H1 (cell line): ENCODE measurements around the gene OR52N5. TPM values are rescaled to one million over a fixed set of nuclear protein-coding genes. Genes with fewer than 3 reads are reported as not detected.
A peak's percentile ranks its signal among the peaks of the same experiment; 100 is the strongest.

Experiments used
- CTCF ChIA-PET: fragments of 300-600 bp; sonication (Branson Sonifier 250); formaldehyde crosslinking; loops from one replicate; lab custom pipeline; 2021; ENCODE audit not compliant: partially characterized antibody; lab: Charles Lee
- POLR2A ChIA-PET: fragments of 300-600 bp; sonication (Branson Sonifier 250); formaldehyde crosslinking; loops from one replicate; lab custom pipeline; 2021; ENCODE audit warnings: inconsistent platforms; ENCODE audit not compliant: partially characterized antibody; lab: Charles Lee
- DNase-seq, 2 experiments: peaks; one replicate each; pipeline versions ENCODE4 v3.0.0 to v3.0.0-alpha.2; 2010 to 2022; ENCODE audit warnings: low spot score in 2 of 2, low read depth in 1 of 2, mixed read lengths in 1 of 2
- FAIRE-seq: peaks from 2 replicates; lab custom pipeline; 2011; peaks lifted over from hg19 to GRCh38; lab: Jason Lieb, UNC
- H2AFZ ChIP-seq: 2 replicates; pipeline ENCODE4 v1.8.1; 2012; ENCODE audit warnings: low read length, inconsistent platforms
- H2AK5ac ChIP-seq: 2 replicates; pipeline ENCODE4 v1.6.1; 2013; ENCODE audit warnings: low read depth, low read length
- H2BK120ac ChIP-seq: replicated peaks from 2 replicates; pipeline ENCODE3; 2013; ENCODE audit warnings: low read depth, low read length, inconsistent platforms
- H2BK12ac ChIP-seq: 2 replicates; pipeline ENCODE4 v1.6.1; 2013; ENCODE audit warnings: low read depth, low read length
- H2BK15ac ChIP-seq: 2 replicates; pipeline ENCODE4 v1.6.1; 2013; ENCODE audit warnings: low read length
- H2BK20ac ChIP-seq: 2 replicates; pipeline ENCODE4 v1.6.1; 2013; ENCODE audit warnings: low read length
- H2BK5ac ChIP-seq: 2 replicates; pipeline ENCODE4 v1.6.1; 2013; ENCODE audit warnings: low read depth, low read length
- H3K14ac ChIP-seq: 2 replicates; pipeline ENCODE4 v1.6.1; 2013; ENCODE audit warnings: inconsistent platforms; ENCODE audit not compliant: insufficient read length
- H3K18ac ChIP-seq: 2 replicates; pipeline ENCODE4 v1.6.1; 2013; ENCODE audit warnings: low read length; ENCODE audit errors: extremely low read depth
- H3K23ac ChIP-seq: 2 replicates; pipeline ENCODE4 v1.6.1; 2013; ENCODE audit warnings: inconsistent platforms; ENCODE audit not compliant: insufficient read length
- H3K23me2 ChIP-seq: 2 replicates; pipeline ENCODE4 v1.6.1; 2013; ENCODE audit warnings: low read depth, low read length
- H3K27ac ChIP-seq: 2 replicates; pipeline ENCODE4 v1.6.1; 2011; ENCODE audit warnings: low read depth, low read length, inconsistent platforms
- H3K27me3 ChIP-seq, 4 experiments: replicated peaks in 1 of 4; 1 replicate in 1 of 4; 2 replicates in 3 of 4; pipeline versions ENCODE4 v1.6.1 to v1.8.1; 2011 to 2013; ENCODE audit warnings: low read length in 3 of 4, mild to moderate bottlenecking in 3 of 4, inconsistent platforms in 2 of 4, mixed read lengths in 2 of 4, moderate library complexity in 1 of 4; ENCODE audit not compliant: control insufficient read depth in 3 of 4, insufficient read depth in 3 of 4; ENCODE audit errors: extremely low read depth in 1 of 4
- H3K36me3 ChIP-seq, 4 experiments: 2 replicates each; pipeline versions ENCODE4 v1.6.1 to v1.8.1; 2011 to 2013; ENCODE audit warnings: mild to moderate bottlenecking in 4 of 4, low read length in 3 of 4, moderate library complexity in 2 of 4, control low read depth in 1 of 4, inconsistent platforms in 1 of 4; ENCODE audit not compliant: insufficient read depth in 4 of 4, control insufficient read depth in 2 of 4
- H3K4ac ChIP-seq: replicated peaks from 2 replicates; pipeline ENCODE3; 2013; ENCODE audit warnings: low read length, low read depth, mixed read lengths, inconsistent platforms; ENCODE audit not compliant: insufficient read length
- H3K4me1 ChIP-seq, 4 experiments: replicated peaks in 1 of 4; 1 replicate in 1 of 4; 2 replicates in 3 of 4; pipeline versions ENCODE4 v1.6.1 to v1.8.1; 2011 to 2013; ENCODE audit warnings: low read length in 3 of 4, inconsistent platforms in 2 of 4, mixed read lengths in 1 of 4; ENCODE audit not compliant: insufficient read depth in 4 of 4, control insufficient read depth in 3 of 4
- H3K4me2 ChIP-seq, 2 experiments: 2 replicates each; pipeline versions ENCODE4 v1.6.1 to v1.8.1; 2011 to 2013; ENCODE audit warnings: low read depth in 2 of 2, low read length in 2 of 2, control low read depth in 1 of 2, inconsistent platforms in 1 of 2, mild to moderate bottlenecking in 1 of 2; ENCODE audit not compliant: insufficient read depth in 1 of 2
- H3K4me3 ChIP-seq, 4 experiments: fragments of 200-600, 300-600 bp in 1 of 4; sonication (generic), shearing (Covaris generic), sonication (Bioruptor Twin) in 1 of 4; 2 replicates each; pipeline versions ENCODE4 v1.5.1 to v1.8.1; 2011 to 2016; ENCODE audit warnings: low read length in 4 of 4, low read depth in 3 of 4, control low read depth in 2 of 4, inconsistent platforms in 2 of 4, mild to moderate bottlenecking in 2 of 4, mixed read lengths in 1 of 4, moderate library complexity in 1 of 4; ENCODE audit not compliant: insufficient read depth in 2 of 4; ENCODE audit errors: extremely low read depth in 1 of 4
- H3K56ac ChIP-seq: replicated peaks from 2 replicates; pipeline ENCODE3; 2013; ENCODE audit warnings: low read depth, mild to moderate bottlenecking, mixed read lengths, low read length, inconsistent platforms; ENCODE audit not compliant: insufficient read length
- H3K79me1 ChIP-seq: 2 replicates; pipeline ENCODE4 v1.6.1; 2013; ENCODE audit warnings: low read depth, low read length, control low read depth
- H3K79me2 ChIP-seq, 2 experiments: 2 replicates each; pipeline versions ENCODE4 v1.6.1 to v1.8.1; 2012 to 2013; ENCODE audit warnings: low read length in 2 of 2, mild to moderate bottlenecking in 2 of 2, inconsistent platforms in 1 of 2; ENCODE audit not compliant: insufficient read depth in 2 of 2, control insufficient read depth in 1 of 2
- H3K9ac ChIP-seq, 4 experiments: replicated peaks in 1 of 4; 1 replicate in 1 of 4; 2 replicates in 3 of 4; pipeline versions ENCODE4 v1.6.1 to v1.8.1; 2011 to 2013; ENCODE audit warnings: low read depth in 3 of 4, low read length in 3 of 4, control low read depth in 2 of 4, mild to moderate bottlenecking in 2 of 4, moderate library complexity in 2 of 4, inconsistent platforms in 1 of 4; ENCODE audit errors: extremely low read depth in 1 of 4
- H3K9me3 ChIP-seq, 2 experiments: 2 replicates each; pipeline versions ENCODE4 v1.6.1 to v1.8.1; 2012 to 2013; ENCODE audit warnings: mild to moderate bottlenecking in 2 of 2, moderate library complexity in 2 of 2, control low read depth in 1 of 2, inconsistent platforms in 1 of 2, low read depth in 1 of 2, low read length in 1 of 2, mixed read lengths in 1 of 2; ENCODE audit not compliant: insufficient read depth in 2 of 2
- H4K20me1 ChIP-seq, 2 experiments: replicated peaks in 1 of 2; 2 replicates each; pipeline versions ENCODE3 to v1.8.1; 2011 to 2013; ENCODE audit warnings: inconsistent platforms in 2 of 2, low read length in 2 of 2, mild to moderate bottlenecking in 1 of 2; ENCODE audit not compliant: insufficient read depth in 2 of 2, control insufficient read depth in 1 of 2
- H4K5ac ChIP-seq: 2 replicates; pipeline ENCODE4 v1.6.1; 2013; ENCODE audit warnings: low read length, low read depth, mixed read lengths, inconsistent platforms; ENCODE audit not compliant: insufficient read length
- H4K8ac ChIP-seq: 2 replicates; pipeline ENCODE4 v1.8.0; 2013; ENCODE audit warnings: mild to moderate bottlenecking, moderate library complexity, low read length, inconsistent platforms; ENCODE audit not compliant: insufficient read depth; ENCODE audit errors: extremely low read depth
- H4K91ac ChIP-seq: replicated peaks from 2 replicates; pipeline ENCODE3; 2013; ENCODE audit warnings: low read length, mixed read lengths, inconsistent platforms; ENCODE audit not compliant: insufficient read length
- BCL11A ChIP-seq, 2 experiments: IDR thresholded peaks; one replicate each; pipeline ENCODE4 v1.6.1; 2011; ENCODE audit warnings: low read depth in 2 of 2, low read length in 2 of 2, mild to moderate bottlenecking in 2 of 2
- CHD1 ChIP-seq: IDR thresholded peaks from 2 replicates; pipeline ENCODE4 v1.6.1; 2012; ENCODE audit warnings: low read depth, low read length, improper control_type of control experiment
- CHD2 ChIP-seq: IDR thresholded peaks from 2 replicates; pipeline ENCODE4 v1.6.1; 2012; ENCODE audit warnings: low read length, improper control_type of control experiment
- CTBP2 ChIP-seq: IDR thresholded peaks from 2 replicates; pipeline ENCODE4 v1.7.0; 2011; ENCODE audit warnings: borderline replicate concordance, mild to moderate bottlenecking, moderate library complexity, mixed read lengths, low read length; ENCODE audit not compliant: insufficient read depth, insufficient read length
- FOSL1 ChIP-seq: IDR thresholded peaks from 2 replicates; pipeline ENCODE4 v1.6.1; 2011; ENCODE audit warnings: mild to moderate bottlenecking, low read depth, low read length, moderate library complexity; ENCODE audit not compliant: insufficient read depth
- HDAC6 ChIP-seq: IDR thresholded peaks from one replicate; pipeline ENCODE4 v1.7.1; 2012; ENCODE audit warnings: low read depth, mild to moderate bottlenecking, inconsistent platforms, low read length, moderate library complexity
- NANOG ChIP-seq: IDR thresholded peaks from 2 replicates; pipeline ENCODE4 v1.6.1; 2011; ENCODE audit warnings: low read length, low read depth, mild to moderate bottlenecking, inconsistent platforms; ENCODE audit not compliant: insufficient read depth, poor library complexity, severe bottlenecking
- POLR2A ChIP-seq, 2 experiments: IDR thresholded peaks; 1 replicate in 1 of 2; 2 replicates in 1 of 2; pipeline ENCODE4 v1.6.1; 2011; ENCODE audit warnings: low read depth in 2 of 2, low read length in 2 of 2, mild to moderate bottlenecking in 2 of 2; ENCODE audit errors: control extremely low read depth in 1 of 2
- RXRA ChIP-seq: IDR thresholded peaks from 2 replicates; pipeline ENCODE4 v1.6.1; 2011; ENCODE audit warnings: low read depth, mild to moderate bottlenecking, low read length, moderate library complexity; ENCODE audit not compliant: insufficient read depth
- SIX5 ChIP-seq: IDR thresholded peaks from 2 replicates; pipeline ENCODE4 v1.6.1; 2011; ENCODE audit warnings: mild to moderate bottlenecking, low read depth, low read length
- SP2 ChIP-seq: IDR thresholded peaks from 2 replicates; pipeline ENCODE4 v1.6.1; 2012; ENCODE audit warnings: mild to moderate bottlenecking, low read length, inconsistent platforms
- SP4 ChIP-seq: IDR thresholded peaks from 2 replicates; pipeline ENCODE4 v1.6.1; 2012; ENCODE audit warnings: low read length, inconsistent platforms
- SRF ChIP-seq: IDR thresholded peaks from 2 replicates; pipeline ENCODE4 v1.6.1; 2011; ENCODE audit warnings: mild to moderate bottlenecking, low read depth, low read length, moderate library complexity
- TAF1 ChIP-seq: IDR thresholded peaks from 2 replicates; pipeline ENCODE4 v1.6.1; 2011; ENCODE audit warnings: mild to moderate bottlenecking, low read depth, low read length
- TBP ChIP-seq: IDR thresholded peaks from 2 replicates; pipeline ENCODE4 v1.6.1; 2011; ENCODE audit warnings: low read depth, low read length, improper control_type of control experiment
- WGBS, 2 experiments: shearing (Covaris generic) in 1 of 2; methylation state at CpG; one replicate each; pipeline versions ENCODE4 v1.1.6 to v1.1.7; 2013 to 2015; ENCODE audit warnings: low lambda C conversion rate in 2 of 2, mixed read lengths in 2 of 2, inconsistent platforms in 1 of 2, low coverage in 1 of 2, missing lambda C conversion rate in 1 of 2; ENCODE audit not compliant: insufficient replicate concordance in 2 of 2, insufficient coverage in 1 of 2, insufficient read length in 1 of 2; ENCODE audit errors: extremely low coverage in 1 of 2, missing lambda C conversion rate in 1 of 2; 5-methylcytosine and 5-hydroxymethylcytosine counted together
- polyA plus RNA-seq, 7 experiments: library from polyadenylated mRNA; depleted of rRNA in 3 of 7; stranded (reverse) in 5 of 7; unstranded in 2 of 7; fragments of >200 nt in 5 of 7; fragments of 200-250 nt in 2 of 7; gene quantifications; 1 replicate in 5 of 7; 2 replicates in 1 of 7; 4 replicates in 1 of 7; pipeline versions ENCODE4 v1.2.1 to v1.2.3, GENCODE V29; 2011 to 2013; ENCODE audit warnings: missing spikeins in 2 of 7, mixed read lengths in 2 of 7
- total RNA-seq: library from RNA; stranded (reverse); fragmentation: NEBNext Ultra II Directional; extraction: Animal tissue kit (Norgen Biotek cat#: 25700); gene quantifications from 2 replicates; pipeline ENCODE4 v1.2.1, GENCODE V29; 2021

OR52N5 gene
- total and polyA plus RNA-seq, 2 of the 8 experiments (the other 6 are each of a cell fraction or from before 2014, with no cell fraction given), result 0.12 TPM; not detected in 1

GRCh38 chr11:5831196-5831829, 48.2 kb upstream of the OR52N5 start:
- Histone ChIP-seq H3K9ac (no peak overlapping the region), H2AK5ac (no peak overlapping the region), H2BK5ac (no peak overlapping the region; the same call in 1 of the 2 replicates), H3K56ac (no peak overlapping the region), H2BK20ac (no peak overlapping the region; the same call in 1 of the 2 replicates), H3K14ac (no peak overlapping the region), H3K27ac (no peak overlapping the region), H3K9me3 (no peaks in the 10 kb centered on the region), H4K8ac (no peak overlapping the region), H4K91ac (no peak overlapping the region), H2BK15ac (no peak overlapping the region; the same call in 1 of the 2 replicates), H2AFZ (peak overlapping the region; percentile 89), H3K23me2 (no peaks in the 10 kb centered on the region), H3K36me3 (no peaks in the 10 kb centered on the region), H3K27me3 (no peaks in the 10 kb centered on the region), H3K18ac (no peak overlapping the region; the same call in 1 of the 2 replicates), H3K79me1 (no peaks in the 10 kb centered on the region), H2BK12ac (0 out of 2 replicates have a peak overlapping the region, but pooled peaks have one; percentile 17), H3K4me2 (no peak overlapping the region; a peak in 1 of 4 replicates), H3K4me1 (no peaks in the 10 kb centered on the region), H2BK120ac (no peak overlapping the region), H4K5ac (no peak overlapping the region), H3K79me2 (no peaks in the 10 kb centered on the region), H3K4ac (no peak overlapping the region), H3K23ac (no peak overlapping the region), H3K4me3 (no peak overlapping the region), H4K20me1 (no peaks in the 10 kb centered on the region)
- ChIA-PET POLR2A (no interaction called here), CTCF (interaction anchor here (0.6 to 1.2 kb wide), 3 partner anchors 22 to 882 kb away, joined by 3 read pairs; no protein-coding TSS in a partner anchor)
- no peak for FAIRE-seq
- 72% methylated on average over 6 of the region's 6 CpGs; no CpG with 5 or more reads in 1 of the 2 experiments for WGBS, 2 experiments
- no peak for DNase-seq
- TF ChIP-seq NANOG, result no peak
- TF ChIP-seq CHD2, result no peak
- no peak for TF ChIP-seq RXRA
- no peak for TF ChIP-seq POLR2A (IDR thresholded peaks at IDR 0.05; ENCODE audit: control extremely low read depth in 1 of 2, low read depth in 2 of 2, low read length in 2 of 2)
- no peak for TF ChIP-seq SRF
- TF ChIP-seq SIX5, result no peak
- no peak for TF ChIP-seq HDAC6
- no peak for TF ChIP-seq TBP
- TF ChIP-seq TAF1, result no peak
- TF ChIP-seq CHD1, result no peak
- TF ChIP-seq FOSL1, result no peak
- TF ChIP-seq SP2, result no peak
- TF ChIP-seq BCL11A (IDR thresholded peaks at IDR 0.05; ENCODE audit: low read depth in 2 of 2, low read length in 2 of 2), result no peak
- no peak for TF ChIP-seq SP4
- no peak for TF ChIP-seq CTBP2
